Uterus (tissue), 4 donors: ENCODE measurements around the gene PTPN1. TPM values are rescaled to one million over a fixed set of nuclear protein-coding genes. Genes with fewer than 3 reads are reported as not detected.

ENCODE experiments used
- DNase-seq, 2 donors: peaks; one replicate each; pipeline ENCODE4 v3.0.0-alpha.2; 2019 to 2020
- H3K27ac ChIP-seq, 2 donors: fragments of 200-600 bp; sonication (generic); 1 replicate in 1 of 2; 2 replicates in 1 of 2; pipeline ENCODE4 v1.5.1; 2016 to 2018
- H3K27me3 ChIP-seq, 2 donors: fragments of 200-600 bp; sonication (generic); one replicate each; pipeline ENCODE4 v1.5.1; 2018 to 2019; ENCODE audit warnings: control low read depth in 1 of 2
- H3K36me3 ChIP-seq, 2 donors: fragments of 200-600 bp; sonication (generic); one replicate each; pipeline ENCODE4 v1.5.1; 2019; ENCODE audit warnings: control low read depth in 1 of 2
- H3K4me1 ChIP-seq, 2 donors: fragments of 200-600 bp; sonication (generic); one replicate each; pipeline ENCODE4 v1.5.1; 2018 to 2019; ENCODE audit warnings: control low read depth in 1 of 2
- H3K4me3 ChIP-seq, 2 donors: fragments of 200-600 bp; sonication (generic); 1 replicate in 1 of 2; 2 replicates in 1 of 2; pipeline ENCODE4 v1.5.1; 2018 to 2019; ENCODE audit warnings: mild to moderate bottlenecking in 1 of 2
- H3K9me3 ChIP-seq, 2 donors: fragments of 200-600 bp; sonication (generic); one replicate each; pipeline ENCODE4 v1.5.1; 2019; ENCODE audit warnings: control low read depth in 1 of 2
- CTCF ChIP-seq, 4 experiments: fragments of 200-600 bp in 2 of 4; fragments of 450-650 bp in 2 of 4; sonication (generic) in 2 of 4; IDR thresholded peaks; one replicate each; pipeline ENCODE4 v1.5.1; 2016 to 2019; ENCODE audit warnings: antibody characterized with exemption in 4 of 4, mild to moderate bottlenecking in 2 of 4, moderate library complexity in 1 of 4
- POLR2A ChIP-seq, 2 donors: fragments of 450-650 bp; IDR thresholded peaks; one replicate each; pipeline ENCODE4 v1.6.1; 2016; ENCODE audit warnings: antibody characterized with exemption in 2 of 2, mild to moderate bottlenecking in 1 of 2, moderate library complexity in 1 of 2
- intact Hi-C: fragments of 100-400 bp; cut with DNase I; formaldehyde crosslinking; loops from one replicate; pipeline ENCODE4 v1.15.1; 2023; ENCODE audit warnings: low total_unique reads
- total RNA-seq, 4 donors: library from RNA; depleted of rRNA in 3 of 4; stranded (reverse); fragments of >200 nt in 3 of 4; gene quantifications; one replicate each; pipeline versions ENCODE4 v1.1.0 to v1.2.4, GENCODE V29; 2014 to 2023
- donor health status: DM: yes; HTN: yes; CAD: no.

The PTPN1 gene
- total RNA-seq, 4 donors from 2014 or later, result 14.1 to 33.9 (median 20.2) TPM

- Histone ChIP-seq H3K4me1 (peaks cover 12 to 17% of the 10 kb centered on the region in 2 donors), H3K27me3 (no peaks in the 10 kb centered on the region), H3K9me3 (no peaks in the 10 kb centered on the region), H3K36me3 (no peaks in the 10 kb centered on the region), H3K27ac (peak overlapping the region; percentile 50 to 55), H3K4me3 (no peak overlapping the region)
- DNase-seq, result no peak
- TF ChIP-seq POLR2A (IDR thresholded peaks at IDR 0.05) (no peak), CTCF (IDR thresholded peaks at IDR 0.05) (no peak)
- intact Hi-C loops, result no loop called here
Observed at GRCh38 chr20:50541606-50542041, 31.4 kb downstream of the PTPN1 start.

- no peaks in the 10 kb centered on the region for H3K36me3 ChIP-seq
- intact Hi-C loops, result no loop called here
- H3K27me3 ChIP-seq, result no peaks in the 10 kb centered on the region
- no peaks in the 10 kb centered on the region for H3K9me3 ChIP-seq
- no peak overlapping the region for H3K4me3 ChIP-seq
- H3K27ac ChIP-seq, result peak overlapping the region in 1 of 2 donors; percentile 2
- no peak for DNase-seq
- TF ChIP-seq CTCF (IDR thresholded peaks at IDR 0.05), result no peak
- TF ChIP-seq POLR2A (IDR thresholded peaks at IDR 0.05), result no peak
- peaks cover 12 to 17% of the 10 kb centered on the region in 2 donors for H3K4me1 ChIP-seq
Observed at GRCh38 chr20:50543326-50543725, 33.1 kb downstream of the PTPN1 start.

- Histone ChIP-seq H3K4me1 (peaks cover 12 to 17% of the 10 kb centered on the region in 2 donors), H3K27me3 (no peaks in the 10 kb centered on the region), H3K36me3 (no peaks in the 10 kb centered on the region), H3K4me3 (no peak overlapping the region), H3K9me3 (no peaks in the 10 kb centered on the region), H3K27ac (no peak overlapping the region)
- DNase-seq, result no peak
- intact Hi-C loops, result no loop called here
- no peak for TF ChIP-seq POLR2A (IDR thresholded peaks at IDR 0.05)
- no peak for TF ChIP-seq CTCF (IDR thresholded peaks at IDR 0.05)
Observed at GRCh38 chr20:50545126-50545525, 34.9 kb downstream of the PTPN1 start.

- Histone ChIP-seq H3K4me3 (no peak overlapping the region), H3K27me3 (no peaks in the 10 kb centered on the region), H3K27ac (no peak overlapping the region), H3K36me3 (no peaks in the 10 kb centered on the region), H3K9me3 (no peaks in the 10 kb centered on the region), H3K4me1 (peaks cover 0 to 7% of the 10 kb centered on the region in 2 donors)
- intact Hi-C loops, result no loop called here
- TF ChIP-seq POLR2A (IDR thresholded peaks at IDR 0.05) (no peak), CTCF (IDR thresholded peaks at IDR 0.05) (no peak)
- no peak for DNase-seq
Observed at GRCh38 chr20:50546729-50547314, 36.6 kb downstream of the PTPN1 start.

- DNase-seq, result no peak
- Histone ChIP-seq H3K4me3 (no peak overlapping the region), H3K27ac (no peak overlapping the region), H3K27me3 (no peaks in the 10 kb centered on the region), H3K9me3 (no peaks in the 10 kb centered on the region), H3K4me1 (no peaks in the 10 kb centered on the region), H3K36me3 (no peaks in the 10 kb centered on the region)
- intact Hi-C loops, result no loop called here
- TF ChIP-seq POLR2A (IDR thresholded peaks at IDR 0.05) (no peak), CTCF (IDR thresholded peaks at IDR 0.05) (no peak)
Observed at GRCh38 chr20:50547964-50548363, 37.8 kb downstream of the PTPN1 start.
